Ishikawa (cell line): ENCODE measurements around the gene IGF1R.

Source experiments
- CREB1 ChIP-seq: IDR thresholded peaks from 2 replicates; pipeline ENCODE4 v1.6.1; 2012; ENCODE audit warnings: low read depth
- EP300 ChIP-seq: IDR thresholded peaks from 2 replicates; pipeline ENCODE4 v1.6.1; 2012; ENCODE audit warnings: borderline replicate concordance
- NFIC ChIP-seq: IDR thresholded peaks from 2 replicates; pipeline ENCODE4 v1.6.1; 2012
- RAD21 ChIP-seq: IDR thresholded peaks from 2 replicates; pipeline ENCODE4 v1.6.1; 2012; ENCODE audit warnings: low read depth
- REST ChIP-seq: IDR thresholded peaks from 2 replicates; pipeline ENCODE4 v1.6.1; 2012; ENCODE audit warnings: low read depth, mild to moderate bottlenecking
- TAF1 ChIP-seq: IDR thresholded peaks from 2 replicates; pipeline ENCODE4 v1.6.1; 2012; ENCODE audit warnings: low read depth, mild to moderate bottlenecking
- TCF12 ChIP-seq: IDR thresholded peaks from 2 replicates; pipeline ENCODE4 v1.6.1; 2012; ENCODE audit warnings: low read depth
- YY1 ChIP-seq: IDR thresholded peaks from 2 replicates; pipeline ENCODE4 v1.6.1; 2012; ENCODE audit warnings: low read depth
- TF ChIP-seq, protein P1 (sequence below): IDR thresholded peaks from 2 replicates; pipeline ENCODE4 v1.6.1; 2012

DNA sequence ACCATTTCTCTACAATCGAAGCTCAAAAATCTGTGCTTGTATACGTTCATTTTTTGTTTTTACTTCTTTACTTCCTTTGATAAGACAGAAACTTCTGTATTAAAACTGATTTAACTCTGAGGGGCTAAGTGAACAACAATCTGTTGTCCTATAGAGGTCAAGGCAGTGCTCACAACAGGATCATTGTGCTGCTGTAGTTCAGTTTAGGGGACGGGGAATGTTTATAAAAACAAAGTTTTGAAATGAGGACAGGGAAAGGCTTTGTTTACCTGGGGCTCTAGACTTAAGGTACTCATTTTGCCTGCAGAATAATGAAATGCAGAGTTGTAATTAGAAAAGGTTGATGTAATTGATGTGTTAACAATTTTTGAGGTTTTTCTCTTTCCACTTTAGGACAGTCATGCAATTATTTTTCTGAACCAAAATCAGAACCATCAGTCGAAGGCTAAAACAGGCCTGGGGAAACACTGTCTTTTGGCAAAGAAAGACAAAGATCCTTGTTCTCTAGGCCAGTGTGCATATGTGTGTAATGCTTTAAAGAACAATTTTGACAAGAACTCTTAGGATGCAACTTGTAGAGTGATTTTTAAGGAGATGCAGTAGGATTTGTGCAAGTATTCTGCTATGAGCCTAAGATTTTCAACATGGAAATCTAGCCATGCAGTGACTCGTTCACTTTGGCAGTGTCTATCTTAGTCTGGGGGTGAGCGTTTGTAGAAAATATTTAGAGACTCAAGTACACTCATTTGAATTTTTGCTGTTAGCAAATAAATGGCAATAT is 194.0 kb downstream of the IGF1R start:
- TF ChIP-seq EP300 (no peak), YY1 (no peak), TAF1 (no peak), REST (no peak), CREB1 (no peak), RAD21 (no peak), TCF12 (no peak), NFIC (no peak)
- TF ChIP-seq, protein P1, sequence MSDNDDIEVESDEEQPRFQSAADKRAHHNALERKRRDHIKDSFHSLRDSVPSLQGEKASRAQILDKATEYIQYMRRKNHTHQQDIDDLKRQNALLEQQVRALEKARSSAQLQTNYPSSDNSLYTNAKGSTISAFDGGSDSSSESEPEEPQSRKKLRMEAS, result no peak
